MM.1S (cell line): ENCODE results near the gene VPS18.

Experiments
- DNase-seq: peaks from one replicate; pipeline ENCODE4 v3.0.0-alpha.2; 2015
- H2AFZ ChIP-seq: fragments of 300-600 bp; sonication (generic); 2 replicates; pipeline ENCODE4 v1.6.0; 2016; ENCODE audit warnings: antibody characterized with exemption, low read length
- H3F3A ChIP-seq: fragments of 300-600 bp; sonication (generic); 2 replicates; pipeline ENCODE4 v1.6.1; 2016; ENCODE audit warnings: mild to moderate bottlenecking, antibody characterized with exemption, low read length, moderate library complexity, mixed read lengths; ENCODE audit not compliant: insufficient read depth
- H3K27ac ChIP-seq: fragments of 300-600 bp; sonication (generic); 2 replicates; pipeline ENCODE4 v1.5.1; 2016; ENCODE audit warnings: mild to moderate bottlenecking, low read length
- H3K27me3 ChIP-seq: fragments of 300-600 bp; sonication (generic); replicated peaks from 2 replicates; pipeline ENCODE4 v1.6.0; 2016; ENCODE audit warnings: low read length; ENCODE audit not compliant: insufficient read depth
- H3K36me3 ChIP-seq: fragments of 300-600 bp; sonication (generic); replicated peaks from 2 replicates; pipeline ENCODE4 v1.6.1; 2016; ENCODE audit warnings: mild to moderate bottlenecking, low read length, mixed read lengths; ENCODE audit not compliant: insufficient read depth
- H3K4me1 ChIP-seq: fragments of 300-600 bp; sonication (generic); 2 replicates; pipeline ENCODE4 v1.6.1; 2016; ENCODE audit warnings: low read length, mixed read lengths
- H3K4me2 ChIP-seq: fragments of 300-600 bp; sonication (generic); 2 replicates; pipeline ENCODE4 v1.6.0; 2016; ENCODE audit warnings: low read depth, low read length
- H3K4me3 ChIP-seq: fragments of 300-600 bp; sonication (generic); 2 replicates; pipeline ENCODE4 v1.5.1; 2016; ENCODE audit warnings: low read length, mixed read lengths
- H3K79me2 ChIP-seq: fragments of 300-600 bp; sonication (generic); 2 replicates; pipeline ENCODE4 v1.6.1; 2016; ENCODE audit warnings: mixed run types, low read length, mixed read lengths
- H3K9ac ChIP-seq: fragments of 300-600 bp; sonication (generic); 2 replicates; pipeline ENCODE4 v1.6.1; 2016; ENCODE audit warnings: low read length, mixed read lengths
- H3K9me2 ChIP-seq: fragments of 300-600 bp; sonication (generic); replicated peaks from 2 replicates; pipeline ENCODE4 v1.6.1; 2016; ENCODE audit warnings: mild to moderate bottlenecking, low read length, mixed read lengths; ENCODE audit not compliant: insufficient read depth
- H3K9me3 ChIP-seq: fragments of 300-600 bp; sonication (generic); replicated peaks from 2 replicates; pipeline ENCODE4 v1.6.1; 2016; ENCODE audit warnings: mild to moderate bottlenecking, low read length, mixed read lengths; ENCODE audit not compliant: insufficient read depth
- H4K20me1 ChIP-seq: fragments of 300-600 bp; sonication (generic); 2 replicates; pipeline ENCODE4 v1.6.1; 2016; ENCODE audit warnings: mild to moderate bottlenecking, low read length, moderate library complexity, mixed read lengths; ENCODE audit not compliant: insufficient read depth
- EZH2 ChIP-seq: fragments of 300-600 bp; sonication (generic); optimal IDR thresholded peaks from 2 replicates; pipeline ENCODE3; 2017; ENCODE audit warnings: low read depth, mild to moderate bottlenecking, antibody characterized with exemption, low read length, mixed read lengths
- EZH2phosphoT487 ChIP-seq: fragments of 300-600 bp; sonication (generic); IDR thresholded peaks from 2 replicates; pipeline ENCODE4 v1.6.1; 2018; ENCODE audit warnings: antibody characterized with exemption, low read length
- TF ChIP-seq, protein P1 (sequence below): fragments of 300-600 bp; sonication (generic); IDR thresholded peaks from 2 replicates; pipeline ENCODE4 v1.5.1; 2016; ENCODE audit warnings: antibody characterized with exemption, low read length, mixed read lengths

Gene VPS18

DNA sequence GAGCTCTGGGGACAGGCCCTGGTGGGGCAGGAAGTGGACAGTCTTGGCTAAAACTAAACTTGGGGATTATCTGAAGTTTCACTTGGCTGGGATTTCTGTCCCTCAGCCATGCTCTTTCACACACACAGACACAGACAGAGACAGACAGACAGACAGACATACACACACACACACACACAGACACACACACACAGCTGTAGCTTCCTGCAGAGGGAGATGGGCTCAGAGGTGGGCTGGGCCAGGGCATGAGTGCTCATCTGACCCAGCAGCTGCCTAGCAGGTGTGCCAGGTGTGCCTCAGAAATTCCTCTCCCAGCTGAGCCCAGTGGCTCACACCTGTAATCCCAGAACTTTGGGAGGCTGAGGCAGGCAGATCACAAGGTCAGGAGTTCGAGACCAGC, 23.5 kb upstream of the VPS18 start:
- H4K20me1 ChIP-seq = no peaks in the 10 kb centered on the region
- no peaks in the 10 kb centered on the region for H3F3A ChIP-seq
- no peaks in the 10 kb centered on the region for H3K9me2 ChIP-seq
- no peak overlapping the region for H3K27ac ChIP-seq
- H3K4me3 ChIP-seq = no peak overlapping the region
- H3K79me2 ChIP-seq = no peaks in the 10 kb centered on the region
- H3K9me3 ChIP-seq = no peaks in the 10 kb centered on the region
- no peak for DNase-seq
- peaks cover 3% of the 10 kb centered on the region; the same call in 1 of the 2 replicates for H3K4me1 ChIP-seq
- no peak overlapping the region for H2AFZ ChIP-seq
- H3K9ac ChIP-seq = no peak overlapping the region
- no peaks in the 10 kb centered on the region for H3K36me3 ChIP-seq
- no peaks in the 10 kb centered on the region for H3K27me3 ChIP-seq
- H3K4me2 ChIP-seq = no peak overlapping the region
- TF ChIP-seq, protein P1, sequence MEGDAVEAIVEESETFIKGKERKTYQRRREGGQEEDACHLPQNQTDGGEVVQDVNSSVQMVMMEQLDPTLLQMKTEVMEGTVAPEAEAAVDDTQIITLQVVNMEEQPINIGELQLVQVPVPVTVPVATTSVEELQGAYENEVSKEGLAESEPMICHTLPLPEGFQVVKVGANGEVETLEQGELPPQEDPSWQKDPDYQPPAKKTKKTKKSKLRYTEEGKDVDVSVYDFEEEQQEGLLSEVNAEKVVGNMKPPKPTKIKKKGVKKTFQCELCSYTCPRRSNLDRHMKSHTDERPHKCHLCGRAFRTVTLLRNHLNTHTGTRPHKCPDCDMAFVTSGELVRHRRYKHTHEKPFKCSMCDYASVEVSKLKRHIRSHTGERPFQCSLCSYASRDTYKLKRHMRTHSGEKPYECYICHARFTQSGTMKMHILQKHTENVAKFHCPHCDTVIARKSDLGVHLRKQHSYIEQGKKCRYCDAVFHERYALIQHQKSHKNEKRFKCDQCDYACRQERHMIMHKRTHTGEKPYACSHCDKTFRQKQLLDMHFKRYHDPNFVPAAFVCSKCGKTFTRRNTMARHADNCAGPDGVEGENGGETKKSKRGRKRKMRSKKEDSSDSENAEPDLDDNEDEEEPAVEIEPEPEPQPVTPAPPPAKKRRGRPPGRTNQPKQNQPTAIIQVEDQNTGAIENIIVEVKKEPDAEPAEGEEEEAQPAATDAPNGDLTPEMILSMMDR = no peak
- no peak for TF ChIP-seq EZH2phosphoT487
- no peak for TF ChIP-seq EZH2

DNA sequence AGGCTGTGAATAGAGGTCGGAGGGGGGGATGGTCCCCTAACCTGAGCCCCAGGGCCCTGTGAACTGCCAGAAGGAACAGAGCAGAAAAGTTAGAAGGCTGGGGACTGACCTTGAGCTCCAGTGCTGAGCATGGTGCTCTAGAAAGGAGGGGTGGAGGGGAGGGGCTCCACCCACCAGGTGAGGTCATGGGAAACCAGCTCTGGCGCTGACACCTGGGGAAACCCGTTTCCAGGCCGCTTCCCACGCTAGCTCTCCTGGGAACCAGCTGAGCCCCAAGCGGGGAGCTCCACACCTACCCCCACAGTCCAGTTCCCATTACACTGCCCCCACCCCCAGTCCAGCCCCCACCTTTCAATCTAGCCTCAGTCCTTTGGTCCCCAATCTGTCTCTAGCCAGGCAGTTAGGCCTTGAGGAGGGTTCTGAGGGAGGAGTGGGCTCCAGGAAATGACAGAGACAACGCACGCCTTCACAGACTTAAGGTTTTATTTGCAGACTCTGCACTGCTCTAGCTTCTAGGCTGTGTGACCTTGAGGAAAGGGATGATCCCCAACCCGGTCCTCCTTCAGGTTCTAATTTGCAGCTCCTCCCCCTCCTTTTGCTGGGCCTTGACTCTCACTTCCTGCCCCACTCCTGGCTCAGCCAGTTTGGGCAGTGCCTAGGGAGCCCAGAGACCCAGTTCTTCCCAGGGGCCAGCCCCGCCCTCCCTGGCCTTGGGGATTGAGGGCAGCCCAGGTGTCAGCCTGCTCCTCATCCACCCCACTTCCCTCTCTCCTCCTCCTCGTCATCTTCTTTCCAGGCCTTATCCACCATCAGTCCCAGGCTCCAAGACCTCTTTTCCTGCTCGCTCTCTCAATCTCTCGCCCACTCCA, 22.3 kb upstream of the VPS18 start:
- Histone ChIP-seq H3K79me2 (no peaks in the 10 kb centered on the region), H3K4me2 (no peak overlapping the region), H3K9me3 (no peaks in the 10 kb centered on the region), H3K9me2 (no peaks in the 10 kb centered on the region), H3K4me3 (no peak overlapping the region), H3K27me3 (no peaks in the 10 kb centered on the region), H3K27ac (no peak overlapping the region), H3K4me1 (peaks cover 3% of the 10 kb centered on the region; the same call in 1 of the 2 replicates), H3K9ac (no peak overlapping the region), H3F3A (no peaks in the 10 kb centered on the region), H2AFZ (no peak overlapping the region), H4K20me1 (no peaks in the 10 kb centered on the region), H3K36me3 (no peaks in the 10 kb centered on the region)
- DNase-seq = no peak
- TF ChIP-seq EZH2phosphoT487 (no peak), EZH2 (no peak)
- TF ChIP-seq, protein P1 = no peak

DNA sequence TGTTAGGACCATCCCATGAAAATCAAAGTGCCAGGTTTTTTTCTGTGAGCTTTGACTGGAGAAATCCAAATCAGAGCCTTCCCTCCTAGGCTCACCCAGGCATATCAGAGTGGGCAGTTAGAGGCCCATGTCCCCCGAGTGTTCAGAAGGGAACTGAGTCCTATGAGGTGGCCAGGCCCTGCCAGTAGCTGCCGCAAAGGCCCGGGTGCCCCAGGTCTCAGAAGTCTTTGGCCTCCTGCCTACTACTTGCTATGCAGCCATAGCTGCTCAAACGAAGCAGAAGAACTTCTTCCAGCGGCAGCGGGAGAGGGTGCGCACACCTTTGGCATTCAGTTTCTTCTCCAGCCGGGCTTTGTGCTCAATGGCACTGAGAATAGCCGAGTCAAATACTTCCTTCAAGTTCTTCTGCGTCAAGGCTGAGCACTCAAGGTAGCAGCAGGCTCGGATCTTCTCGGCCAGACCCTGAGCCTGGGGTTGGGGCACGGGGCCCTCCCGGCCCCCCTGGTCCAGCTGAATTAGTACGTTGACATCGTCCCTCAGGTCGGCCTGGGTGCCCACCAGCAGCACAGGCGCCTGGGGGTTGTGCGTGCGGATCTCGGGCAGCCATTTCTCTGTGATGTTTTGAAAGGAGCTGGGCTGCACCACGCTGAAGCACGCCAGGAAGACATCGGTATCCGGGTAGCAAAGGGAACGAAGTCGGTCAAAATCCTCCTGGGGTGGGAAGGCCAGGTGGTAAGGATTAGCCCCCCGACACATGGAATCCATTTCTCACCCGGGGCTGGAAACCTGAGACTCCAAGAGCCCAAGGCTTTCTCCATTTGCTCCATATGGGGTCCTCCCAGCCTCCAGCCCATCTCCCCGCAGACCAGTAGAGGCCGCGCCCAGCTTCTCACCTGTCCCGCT, 21.2 kb upstream of the VPS18 start:
- no peaks in the 10 kb centered on the region for H3K9me3 ChIP-seq
- H3K36me3 ChIP-seq = no peaks in the 10 kb centered on the region
- H3K4me1 ChIP-seq = peaks cover 3% of the 10 kb centered on the region; the same call in 1 of the 2 replicates
- DNase-seq = no peak
- H3K4me3 ChIP-seq = peak overlapping the region; percentile 52
- H3K27me3 ChIP-seq = no peaks in the 10 kb centered on the region
- no peak overlapping the region for H3K27ac ChIP-seq
- H3K9ac ChIP-seq = no peak overlapping the region
- peak overlapping the region; percentile 80; the same call in 1 of the 2 replicates for H3K4me2 ChIP-seq
- TF ChIP-seq, protein P1 = no peak
- TF ChIP-seq EZH2 = no peak
- no peak for TF ChIP-seq EZH2phosphoT487
- no peaks in the 10 kb centered on the region for H4K20me1 ChIP-seq
- H3K79me2 ChIP-seq = no peaks in the 10 kb centered on the region
- H3K9me2 ChIP-seq = no peaks in the 10 kb centered on the region
- H2AFZ ChIP-seq = peak overlapping the region; percentile 63
- H3F3A ChIP-seq = no peaks in the 10 kb centered on the region
